K562 (cell line): ENCODE measurements around the gene NALCN. TPM values are rescaled to one million over a fixed set of nuclear protein-coding genes. Genes with fewer than 3 reads are reported as not detected.

Experiments used
- ATAC-seq: fragments of 200-7000 bp; cut with Tn5 transposase; 3 replicates; pipeline ENCODE4 v1.9.1; 2020; ENCODE audit warnings: moderate library complexity
- BruUV-seq: library from RNA; stranded (reverse); fragments of 400-500 nt; replicated peaks from 2 replicates; lab custom pipeline; 2021; lab: Mats Ljungman, UMichigan
- CTCF ChIA-PET: fragments of 300-600 bp; formaldehyde crosslinking; extraction: SDS; loops from one replicate; lab custom pipeline; 2021; ENCODE audit warnings: low intra/inter-chr PET ratio; lab: Yijun Ruan, JAX
- POLR2A ChIA-PET: fragments of 300-600, 350-650 bp; sonication (Branson Sonifier 250); formaldehyde crosslinking; extraction: SDS; loops from one replicate; lab custom pipeline; 2021; ENCODE audit warnings: antibody characterized with exemption, inconsistent platforms; lab: Yijun Ruan, JAX
- DNase-seq, 4 experiments: peaks; one replicate each; pipeline versions ENCODE4 v3.0.0 to v3.0.0-alpha.2; 2011 to 2018; ENCODE audit warnings: low spot score in 3 of 4, mixed read lengths in 3 of 4; ENCODE audit errors: extremely low read depth in 1 of 4
- FAIRE-seq: peaks from 2 replicates; lab custom pipeline; 2011; peaks lifted over from hg19 to GRCh38; lab: Jason Lieb, UNC
- H2AFZ ChIP-seq: 2 replicates; pipeline ENCODE4 v1.6.0; 2011; ENCODE audit warnings: low read depth, low read length, control low read depth, inconsistent platforms
- H3K27ac ChIP-seq: fragments of 200-600 bp; 3 replicates; pipeline ENCODE4 v1.8.0; 2011; ENCODE audit warnings: low read depth, mild to moderate bottlenecking, control low read depth, inconsistent platforms, low read length, moderate library complexity, mixed read lengths; ENCODE audit errors: extremely low read depth
- H3K27me3 ChIP-seq, 2 experiments: fragments of 300-600 bp in 1 of 2; 2 replicates in 1 of 2; 3 replicates in 1 of 2; pipeline versions ENCODE4 v1.6.0 to v1.8.0; 2011; ENCODE audit warnings: inconsistent platforms in 2 of 2, low read length in 2 of 2, mild to moderate bottlenecking in 1 of 2, mixed read lengths in 1 of 2, moderate library complexity in 1 of 2; ENCODE audit not compliant: control insufficient read depth in 2 of 2, insufficient read depth in 2 of 2
- H3K36me3 ChIP-seq: fragments of 300-600 bp; 3 replicates; pipeline ENCODE4 v1.8.0; 2011; ENCODE audit warnings: mild to moderate bottlenecking, low read length, inconsistent platforms; ENCODE audit not compliant: control insufficient read depth, insufficient read depth
- H3K4me1 ChIP-seq, 2 experiments: fragments of 200-600 bp in 1 of 2; replicated peaks in 1 of 2; 2 replicates in 1 of 2; 3 replicates in 1 of 2; pipeline versions ENCODE4 v1.5.1 to v1.8.0; 2011; ENCODE audit warnings: inconsistent platforms in 2 of 2, low read length in 2 of 2, mild to moderate bottlenecking in 1 of 2, mixed read lengths in 1 of 2, moderate library complexity in 1 of 2; ENCODE audit not compliant: control insufficient read depth in 2 of 2, insufficient read depth in 2 of 2
- H3K4me2 ChIP-seq: 2 replicates; pipeline ENCODE4 v1.6.1; 2011; ENCODE audit warnings: low read length, control low read depth, inconsistent platforms, mixed read lengths; ENCODE audit not compliant: insufficient read depth
- H3K4me3 ChIP-seq: fragments of 200-600 bp; sonication (generic), shearing (Covaris generic); 2 replicates; pipeline ENCODE4 v1.5.1; 2016; ENCODE audit warnings: control low read depth, inconsistent platforms
- H3K79me2 ChIP-seq: fragments of 200-600 bp; 3 replicates; pipeline ENCODE4 v1.8.0; 2011; ENCODE audit warnings: low read length, inconsistent platforms; ENCODE audit not compliant: control insufficient read depth, insufficient read depth
- H3K9ac ChIP-seq, 2 experiments: 2 replicates each; pipeline versions ENCODE4 v1.6.0 to v1.6.1; 2011; ENCODE audit warnings: low read depth in 2 of 2, low read length in 2 of 2, control low read depth in 1 of 2, inconsistent platforms in 1 of 2, mild to moderate bottlenecking in 1 of 2, mixed read lengths in 1 of 2; ENCODE audit not compliant: insufficient read depth in 1 of 2
- H3K9me1 ChIP-seq: one replicate; pipeline ENCODE4 v1.6.0; 2011; ENCODE audit warnings: inconsistent platforms, mild to moderate bottlenecking, low read length, moderate library complexity; ENCODE audit not compliant: control insufficient read depth, insufficient read depth
- H3K9me3 ChIP-seq: replicated peaks from 2 replicates; pipeline ENCODE4 v1.5.1; 2011; ENCODE audit warnings: low read depth, low read length, inconsistent platforms; ENCODE audit not compliant: control insufficient read depth, insufficient read depth
- H4K20me1 ChIP-seq: replicated peaks from 2 replicates; pipeline ENCODE4 v1.6.1; 2011; ENCODE audit warnings: low read length, inconsistent platforms, mixed read lengths; ENCODE audit not compliant: control insufficient read depth, insufficient read depth
- CREB1 ChIP-seq, 2 experiments: sonication (generic) in 1 of 2; formaldehyde crosslinking in 1 of 2; IDR thresholded peaks; 2 replicates each; pipeline versions ENCODE4 v1.6.1 to v1.8.0; 2012 to 2022; ENCODE audit warnings: inconsistent platforms in 1 of 2, mild to moderate bottlenecking in 1 of 2, missing genetic modification reagents in 1 of 2, moderate library complexity in 1 of 2
- ELF1 ChIP-seq: fragments of 200-800 bp; sonication (Bioruptor generic); IDR thresholded peaks from 2 replicates; pipeline ENCODE4 v1.6.1; 2016; ENCODE audit warnings: missing genetic modification characterization, missing compliant biosample characterization
- IFI16 ChIP-seq: fragments of 250-450 bp; sonication (Bioruptor Pico); IDR thresholded peaks from 2 replicates; pipeline ENCODE4 v2.1.2; 2022; ENCODE audit warnings: mild to moderate bottlenecking, inconsistent platforms
- ZBTB26 ChIP-seq: fragments of 450-650 bp; formaldehyde crosslinking; IDR thresholded peaks from 2 replicates; pipeline ENCODE4 v1.4.0; 2022; ENCODE audit warnings: missing genetic modification characterization
- ZBTB33 ChIP-seq: sonication (generic); formaldehyde crosslinking; IDR thresholded peaks from 2 replicates; pipeline ENCODE4 v1.8.1; 2023; ENCODE audit warnings: mild to moderate bottlenecking, missing genetic modification reagents
- ZNF217 ChIP-seq: sonication (generic); formaldehyde crosslinking; IDR thresholded peaks from 2 replicates; pipeline ENCODE4 v1.8.0; 2022; ENCODE audit warnings: mild to moderate bottlenecking, missing genetic modification reagents
- in situ Hi-C: fragments of 300-500 bp; cut with MboI; formaldehyde crosslinking; loops from 4 replicates; pipeline ENCODE4 v1.15.0; 2018; ENCODE audit warnings: inconsistent platforms, mixed read lengths
- intact Hi-C: fragments of 100-400 bp; cut with micrococcal nuclease; formaldehyde crosslinking; loops from 2 replicates; pipeline ENCODE4 v1.14.2; 2022
- polyA plus RNA-seq, 8 experiments: library from polyadenylated mRNA; depleted of rRNA in 4 of 8; stranded (reverse) in 5 of 8; unstranded in 3 of 8; fragments of >200 nt; fragmentation: Nextera tagmentation in 2 of 8; fragmentation: Illumina TruSeq in 1 of 8; extraction: Ambion mirVana in 2 of 8; extraction: Trizol in 1 of 8; gene quantifications; 2 replicates each; pipeline versions ENCODE4 v1.2.1 to v1.2.3, GENCODE V29; 2011 to 2014; ENCODE audit warnings: inconsistent platforms in 1 of 8, missing spikeins in 1 of 8
- total RNA-seq, 7 experiments: library from RNA; depleted of rRNA in 6 of 7; stranded (reverse); fragments of >200 nt in 6 of 7; fragmentation: Illumina TruSeq in 2 of 7; extraction: Trizol in 2 of 7; gene quantifications; 2 replicates each; pipeline versions ENCODE4 v1.2.1 to v1.2.3, GENCODE V29; 2011 to 2021; ENCODE audit warnings: low replicate concordance in 1 of 7
- TF ChIP-seq, protein P1 (sequence below): fragments of 450-650 bp; IDR thresholded peaks from 2 replicates; pipeline ENCODE4 v1.6.1; 2016; ENCODE audit warnings: borderline replicate concordance

Gene NALCN
- total and polyA plus RNA-seq, 9 of the 15 experiments (the other 6 are each of a cell fraction or from before 2014, with no cell fraction given), result not detected

DNA sequence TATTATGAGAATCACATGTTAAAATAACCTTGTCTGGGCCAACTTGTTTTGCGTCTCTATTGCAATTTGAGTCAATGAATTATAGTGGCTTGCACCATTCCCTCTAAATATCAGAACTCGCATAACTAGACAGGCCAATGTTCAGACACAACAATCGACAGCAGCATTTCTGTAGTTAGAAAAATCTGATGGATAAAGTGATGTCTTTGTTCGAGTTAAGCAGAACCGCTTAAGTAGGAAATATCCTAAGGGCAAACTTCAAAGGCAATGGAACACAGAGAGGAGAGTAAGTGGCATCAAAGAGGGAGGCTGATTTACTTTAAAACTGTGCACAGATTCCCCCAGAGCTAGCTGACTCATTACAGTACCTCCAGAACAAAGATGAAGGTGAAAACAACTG lies 333.9 kb downstream of the NALCN start (continued):
- TF ChIP-seq ELF1 (tag) (no peak), ZBTB26 (CRISPR knock-in tag) (no peak)

DNA sequence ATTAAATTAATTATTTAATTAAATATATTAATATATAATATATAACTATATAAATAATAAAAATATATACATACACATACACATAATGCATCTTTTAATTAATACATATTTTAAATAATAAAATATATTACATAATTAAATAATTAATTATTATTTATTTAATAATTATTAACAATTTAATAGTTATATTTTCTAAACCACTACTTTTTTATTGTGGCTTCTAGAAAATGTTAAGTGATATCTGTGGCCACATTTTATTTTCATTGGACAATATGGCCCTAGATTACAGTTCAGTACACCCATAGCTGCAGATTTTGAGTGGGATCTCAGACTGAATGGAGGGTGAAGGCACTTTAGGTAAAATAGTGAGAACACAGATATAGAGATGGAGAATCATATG lies 335.7 kb downstream of the NALCN start:
- H3K9me1 ChIP-seq, result no peaks in the 10 kb centered on the region
- H3K9ac ChIP-seq, result no peak overlapping the region
- FAIRE-seq (no peak), DNase-seq (no peak), ATAC-seq (no peak)
- H3K27me3 ChIP-seq, result no peaks in the 10 kb centered on the region
- BruUV-seq, result no TSS peak
- H3K4me1 ChIP-seq, result no peaks in the 10 kb centered on the region
- no peaks in the 10 kb centered on the region for H3K36me3 ChIP-seq
- no peak overlapping the region for H3K4me3 ChIP-seq
- POLR2A ChIA-PET, result no interaction called here
- TF ChIP-seq, protein P1, sequence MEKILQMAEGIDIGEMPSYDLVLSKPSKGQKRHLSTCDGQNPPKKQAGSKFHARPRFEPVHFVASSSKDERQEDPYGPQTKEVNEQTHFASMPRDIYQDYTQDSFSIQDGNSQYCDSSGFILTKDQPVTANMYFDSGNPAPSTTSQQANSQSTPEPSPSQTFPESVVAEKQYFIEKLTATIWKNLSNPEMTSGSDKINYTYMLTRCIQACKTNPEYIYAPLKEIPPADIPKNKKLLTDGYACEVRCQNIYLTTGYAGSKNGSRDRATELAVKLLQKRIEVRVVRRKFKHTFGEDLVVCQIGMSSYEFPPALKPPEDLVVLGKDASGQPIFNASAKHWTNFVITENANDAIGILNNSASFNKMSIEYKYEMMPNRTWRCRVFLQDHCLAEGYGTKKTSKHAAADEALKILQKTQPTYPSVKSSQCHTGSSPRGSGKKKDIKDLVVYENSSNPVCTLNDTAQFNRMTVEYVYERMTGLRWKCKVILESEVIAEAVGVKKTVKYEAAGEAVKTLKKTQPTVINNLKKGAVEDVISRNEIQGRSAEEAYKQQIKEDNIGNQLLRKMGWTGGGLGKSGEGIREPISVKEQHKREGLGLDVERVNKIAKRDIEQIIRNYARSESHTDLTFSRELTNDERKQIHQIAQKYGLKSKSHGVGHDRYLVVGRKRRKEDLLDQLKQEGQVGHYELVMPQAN, result no peak
- TF ChIP-seq IFI16 (CRISPR knock-in tag), result no peak
- TF ChIP-seq ZBTB33, result no peak
- TF ChIP-seq ZNF217 (CRISPR knock-in tag), result no peak
- no peak for TF ChIP-seq CREB1 (IDR thresholded peaks at IDR 0.05)
- TF ChIP-seq CREB1 (CRISPR knock-in tag; IDR thresholded peaks at IDR 0.05), result no peak
- H2AFZ ChIP-seq, result no peak overlapping the region
- no peaks in the 10 kb centered on the region for H3K9me3 ChIP-seq
- H3K79me2 ChIP-seq, result no peaks in the 10 kb centered on the region
- intact Hi-C loops (no loop called here), in situ Hi-C loops (no loop called here)
- H4K20me1 ChIP-seq, result no peaks in the 10 kb centered on the region
- H3K4me2 ChIP-seq, result no peak overlapping the region
- H3K27ac ChIP-seq, result no peak overlapping the region
- CTCF ChIA-PET, result no interaction called here
